DND-41 (cell line): ENCODE measurements around the gene ARHGAP15.

ENCODE experiments used
- ATAC-seq: fragments of 200-7000 bp; cut with Tn5 transposase; 3 replicates; pipeline ENCODE4 v1.9.1; 2021; ENCODE audit warnings: low read depth; ENCODE audit not compliant: insufficient read depth
- DNase-seq: peaks from one replicate; pipeline ENCODE4 v3.0.0-alpha.2; 2020
- H2AFZ ChIP-seq: 2 replicates; pipeline ENCODE4 v1.6.0; 2012; ENCODE audit warnings: low read depth, low read length
- H3K27ac ChIP-seq: 2 replicates; pipeline ENCODE4 v1.5.1; 2012; ENCODE audit warnings: low read length, inconsistent platforms
- H3K27me3 ChIP-seq: fragments of 200-600 bp; sonication (generic); 2 replicates; pipeline ENCODE4 v1.6.0; 2012; ENCODE audit warnings: low read length, mild to moderate bottlenecking, inconsistent platforms; ENCODE audit not compliant: insufficient read depth, poor library complexity
- H3K36me3 ChIP-seq: 2 replicates; pipeline ENCODE4 v1.5.1; 2012; ENCODE audit warnings: low read length, inconsistent platforms; ENCODE audit not compliant: insufficient read depth
- H3K4me1 ChIP-seq: 2 replicates; pipeline ENCODE4 v1.5.1; 2012; ENCODE audit warnings: mild to moderate bottlenecking, low read length; ENCODE audit not compliant: insufficient read depth
- H3K4me2 ChIP-seq: 2 replicates; pipeline ENCODE4 v1.6.0; 2012; ENCODE audit warnings: mild to moderate bottlenecking, moderate library complexity, low read length, inconsistent platforms; ENCODE audit not compliant: insufficient read depth
- H3K4me3 ChIP-seq, 2 experiments: fragments of 200-600 bp in 1 of 2; shearing (Covaris generic) in 1 of 2; 2 replicates each; pipeline ENCODE4 v1.5.1; 2012 to 2016; ENCODE audit warnings: inconsistent platforms in 2 of 2, low read length in 2 of 2, mild to moderate bottlenecking in 2 of 2, low read depth in 1 of 2, moderate library complexity in 1 of 2
- H3K79me2 ChIP-seq: 2 replicates; pipeline ENCODE4 v1.6.0; 2012; ENCODE audit warnings: low read length, inconsistent platforms; ENCODE audit not compliant: insufficient read depth
- H3K9ac ChIP-seq: 2 replicates; pipeline ENCODE4 v1.6.0; 2012; ENCODE audit warnings: low read depth, mild to moderate bottlenecking, inconsistent platforms, low read length, moderate library complexity
- H3K9me3 ChIP-seq: 2 replicates; pipeline ENCODE4 v1.5.1; 2012; ENCODE audit warnings: low read length, moderate library complexity, mild to moderate bottlenecking, inconsistent platforms; ENCODE audit not compliant: insufficient read depth, severe bottlenecking
- H4K20me1 ChIP-seq: 2 replicates; pipeline ENCODE4 v1.6.0; 2012; ENCODE audit warnings: low read length; ENCODE audit not compliant: insufficient read depth
- CTCF ChIP-seq: IDR thresholded peaks from 2 replicates; pipeline ENCODE4 v1.5.1; 2012; ENCODE audit warnings: borderline replicate concordance, low read length, moderate library complexity, mild to moderate bottlenecking; ENCODE audit not compliant: poor library complexity, severe bottlenecking; ENCODE audit errors: extremely low read depth
- EZH2 ChIP-seq: IDR thresholded peaks from 3 replicates; pipeline ENCODE4 v1.6.1; 2012; ENCODE audit warnings: borderline replicate concordance, low read depth, mild to moderate bottlenecking, moderate library complexity, low read length, inconsistent platforms; ENCODE audit not compliant: severe bottlenecking

Gene ARHGAP15

GRCh38 chr2:143128681-143129580 lies at the start of gene ARHGAP15:
TSS of gene ARHGAP15 (plus strand) at chr2:143129419.
- Histone ChIP-seq H3K36me3 (peaks cover 10% of the 10 kb centered on the region; the same call in 1 of the 2 replicates), H3K79me2 (peaks cover 54% of the 10 kb centered on the region), H3K27ac (peak within 1 kb of the TSS; percentile 97), H3K27me3 (no peaks in the 10 kb centered on the region), H3K9ac (peak within 1 kb of the TSS; percentile 66), H3K4me3 (peak within 1 kb of the TSS; percentile 58 to 78), H3K9me3 (no peaks in the 10 kb centered on the region), H3K4me2 (peak within 1 kb of the TSS; percentile 73), H3K4me1 (peaks cover 78% of the 10 kb centered on the region), H2AFZ (peak within 1 kb of the TSS; percentile 80), H4K20me1 (peaks cover 16% of the 10 kb centered on the region; the same call in 1 of the 2 replicates)
- peak; percentile 81 for ATAC-seq
- DNase-seq, result peak; percentile 88
- no peak for TF ChIP-seq EZH2
- TF ChIP-seq CTCF, result peak; percentile 54

DNA sequence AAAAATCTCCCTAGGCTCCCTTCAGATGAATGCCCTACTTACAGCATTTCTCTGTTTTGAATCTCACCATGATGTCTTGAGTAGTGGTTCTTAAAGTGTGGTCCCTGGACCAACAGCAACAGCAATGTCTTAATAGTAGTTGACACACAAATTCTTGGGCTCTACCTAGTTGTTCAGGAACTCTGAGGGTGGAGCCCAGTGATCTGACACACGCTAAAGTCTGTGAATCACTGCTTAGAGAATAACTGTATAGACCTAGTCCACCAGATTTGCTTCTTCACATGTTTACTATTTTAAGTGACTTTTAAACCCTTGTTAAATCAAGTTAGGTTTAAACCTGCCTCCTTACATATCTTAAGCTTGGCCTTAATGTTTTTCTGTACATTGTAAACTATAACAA lies 47.6 kb upstream of the ARHGAP15 start:
- Histone ChIP-seq H3K27ac (no peak overlapping the region), H3K4me3 (no peak overlapping the region), H4K20me1 (no peaks in the 10 kb centered on the region), H3K79me2 (no peaks in the 10 kb centered on the region), H3K4me2 (no peak overlapping the region), H2AFZ (no peak overlapping the region), H3K27me3 (no peaks in the 10 kb centered on the region), H3K36me3 (no peaks in the 10 kb centered on the region), H3K9ac (no peak overlapping the region), H3K9me3 (no peaks in the 10 kb centered on the region), H3K4me1 (no peaks in the 10 kb centered on the region)
- ATAC-seq, result no peak
- DNase-seq, result no peak
- TF ChIP-seq EZH2 (no peak), CTCF (no peak)

DNA sequence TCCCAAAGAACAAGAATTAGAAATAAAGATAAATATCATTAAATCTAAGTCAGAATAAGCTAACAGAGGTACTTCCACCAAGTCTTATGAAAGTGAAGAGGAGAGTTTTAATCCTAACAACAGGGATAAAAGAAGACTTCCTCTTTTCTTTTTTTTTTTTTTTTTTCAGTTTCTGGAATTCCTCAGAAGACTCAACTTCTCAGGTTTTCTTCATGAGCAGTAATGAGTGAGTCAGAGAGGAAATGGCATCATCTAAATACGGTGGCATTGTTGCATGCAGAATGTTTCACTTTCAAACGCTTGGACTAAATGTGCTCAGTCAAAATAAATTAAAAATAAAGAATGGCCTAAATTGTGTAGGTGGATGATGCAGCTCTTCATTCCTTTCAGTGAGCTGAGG lies 45.6 kb upstream of the ARHGAP15 start:
- Histone ChIP-seq H3K27me3 (no peaks in the 10 kb centered on the region), H4K20me1 (no peaks in the 10 kb centered on the region), H3K27ac (no peak overlapping the region), H3K79me2 (no peaks in the 10 kb centered on the region), H3K9ac (no peak overlapping the region), H2AFZ (0 out of 2 replicates have a peak overlapping the region, but pooled peaks have one; percentile 39), H3K4me3 (no peak overlapping the region), H3K4me1 (no peaks in the 10 kb centered on the region; the same call in 1 of the 2 replicates), H3K36me3 (no peaks in the 10 kb centered on the region), H3K4me2 (no peak overlapping the region), H3K9me3 (no peaks in the 10 kb centered on the region)
- ATAC-seq (peak; percentile 52; the same call in 2 of the 3 replicates), DNase-seq (no peak)
- TF ChIP-seq EZH2, result no peak
- no peak for TF ChIP-seq CTCF
